NK-92 (cell line): ENCODE measurements around the gene HNF1A.
"Not testable (repeated sequence)": the region's sequence is repeated elsewhere in the genome, so short reads cannot be mapped to it uniquely, and the experiment has no call there.

Experiments used
- DNase-seq: peaks from one replicate; lab custom pipeline; 2025; ENCODE audit not compliant: unreplicated experiment; lab: John Stamatoyannopoulos, UW

HNF1A gene

GRCh38 chr12:120978296-120979219, at the start of gene HNF1A:
TSS of gene HNF1A (plus strand) at chr12:120978543. CDS start at chr12:120978769, 226 bp downstream.
- DNase-seq: no peak

- no peak for DNase-seq
Observed at GRCh38 chr12:120928864-120929652, 49.3 kb upstream of the HNF1A start.

- DNase-seq: no peak
Observed at GRCh38 chr12:120930032-120930431, 48.3 kb upstream of the HNF1A start.

- DNase-seq: no peak
Observed at GRCh38 chr12:120932058-120932457, 46.3 kb upstream of the HNF1A start.

- no peak for DNase-seq
Observed at GRCh38 chr12:120932956-120933526, 45.3 kb upstream of the HNF1A start.

DNA sequence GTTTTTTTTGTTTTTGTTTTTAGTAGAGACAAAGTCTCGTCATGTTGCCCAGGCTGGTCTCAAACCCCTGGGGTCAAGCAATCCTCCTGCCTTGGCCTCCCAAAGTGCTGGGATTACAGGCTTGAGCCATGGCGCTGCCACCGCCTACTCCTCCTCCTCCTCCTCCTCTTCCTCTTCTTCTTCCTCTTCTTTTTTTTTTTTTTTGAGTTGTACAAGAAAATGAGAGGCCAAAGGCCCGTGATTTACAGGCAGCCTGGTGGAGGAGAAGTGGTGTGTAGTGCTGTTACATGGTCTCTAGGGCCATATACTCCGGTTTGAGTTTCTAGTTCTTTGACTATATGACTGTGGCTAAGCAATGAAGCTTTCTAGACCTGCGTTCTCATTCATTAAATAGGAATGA, 44.6 kb upstream of the HNF1A start:
- DNase-seq: no peak

GRCh38 chr12:120936197-120936596, 42.1 kb upstream of the HNF1A start:
- DNase-seq: no peak

DNA sequence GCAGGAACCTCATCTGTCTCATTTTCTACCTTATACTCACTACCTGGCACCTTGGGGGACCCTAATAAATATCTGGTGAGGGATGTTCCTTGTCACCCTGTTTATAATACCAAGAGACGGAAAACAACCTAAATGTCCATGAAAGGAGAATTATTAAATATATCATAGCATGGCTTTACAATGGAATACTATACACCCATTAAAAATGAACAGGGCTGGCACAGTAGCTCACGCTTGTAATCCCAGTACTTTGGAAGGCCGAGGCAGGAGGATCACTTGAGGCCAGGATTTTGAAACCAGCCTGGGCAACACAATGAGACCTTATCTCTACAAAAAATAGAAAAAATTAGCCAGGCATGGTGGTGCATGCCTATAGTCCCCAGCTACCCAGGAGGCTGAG, 39.8 kb upstream of the HNF1A start:
- DNase-seq: no peak

DNA sequence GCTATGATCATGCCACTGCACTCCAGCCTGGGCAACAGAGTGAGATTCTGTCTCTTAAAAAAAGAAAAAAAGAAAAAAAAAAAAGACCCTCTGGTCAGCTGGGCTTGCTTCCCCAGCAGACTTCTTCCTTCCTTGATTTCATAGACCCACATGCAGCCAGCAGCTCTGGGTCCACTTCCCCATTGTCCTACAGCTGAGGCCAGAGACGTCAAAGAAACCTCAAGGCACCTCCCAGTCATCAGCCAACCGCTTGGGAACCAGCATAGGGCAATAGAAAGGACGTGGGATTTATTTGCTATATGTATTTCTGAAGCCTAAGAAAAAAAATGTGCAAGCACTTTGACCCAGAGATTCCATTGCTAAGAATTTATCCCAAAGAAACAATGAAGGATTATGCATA, 38.8 kb upstream of the HNF1A start:
- no peak for DNase-seq

DNA sequence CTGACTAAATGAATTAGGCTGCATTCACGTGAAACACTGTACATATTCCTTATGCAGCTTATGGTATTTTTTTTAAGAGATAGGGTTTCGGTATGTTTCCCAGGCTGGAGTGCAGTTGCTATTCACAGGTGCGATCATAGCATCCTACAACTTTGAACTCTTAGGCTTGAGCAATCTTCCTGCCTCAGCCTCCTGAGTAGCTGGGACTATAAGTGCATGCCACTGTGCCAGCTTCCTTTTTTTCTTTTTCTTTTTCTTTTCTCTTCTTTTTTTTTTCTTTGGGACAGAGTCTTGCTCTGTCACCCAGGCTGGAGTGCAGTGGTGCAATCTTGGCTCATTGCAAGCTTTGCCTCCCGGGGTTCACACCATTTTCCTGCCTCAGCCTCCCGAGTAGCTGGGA, 38.3 kb upstream of the HNF1A start:
- DNase-seq: no peak

DNA sequence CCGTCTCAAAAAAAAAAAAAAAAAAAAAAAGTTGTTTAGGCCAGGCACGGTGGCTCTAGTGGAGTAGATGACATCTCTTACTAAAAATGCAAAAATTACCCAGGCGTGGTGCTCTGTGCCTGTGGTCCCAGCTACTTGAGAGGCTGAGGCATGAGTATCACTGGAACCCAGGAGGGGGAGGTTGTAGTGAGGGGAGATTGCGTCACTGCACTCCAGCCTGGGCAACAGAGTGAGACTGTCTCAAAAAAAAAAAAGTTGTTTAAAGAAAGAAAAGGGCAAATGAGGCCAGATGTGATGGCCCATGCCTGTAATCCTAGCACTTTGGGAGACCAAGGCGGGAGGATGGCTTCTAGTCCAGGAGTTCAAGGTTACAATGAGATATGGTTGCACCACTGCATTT, 37.5 kb upstream of the HNF1A start:
- no peak for DNase-seq

DNA sequence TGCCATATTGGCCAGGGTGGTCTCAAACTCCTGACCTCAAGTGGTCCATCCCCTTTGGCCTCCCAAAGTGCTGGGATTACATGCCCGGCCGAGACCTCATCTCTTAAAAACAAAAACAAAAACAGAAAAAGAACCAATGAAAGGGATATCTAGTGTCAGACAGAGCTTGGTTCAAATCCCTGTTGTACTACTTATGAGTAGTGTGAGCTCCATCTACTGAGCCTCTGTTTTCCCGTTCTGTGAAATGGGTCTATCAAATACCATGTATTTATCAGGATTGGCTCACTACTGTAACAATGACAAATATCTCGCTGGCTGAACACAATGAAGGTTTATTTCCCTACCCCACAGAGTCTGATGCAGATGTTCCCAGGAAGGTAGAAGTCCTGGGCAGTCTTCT, 36.9 kb upstream of the HNF1A start:
- no peak for DNase-seq

DNA sequence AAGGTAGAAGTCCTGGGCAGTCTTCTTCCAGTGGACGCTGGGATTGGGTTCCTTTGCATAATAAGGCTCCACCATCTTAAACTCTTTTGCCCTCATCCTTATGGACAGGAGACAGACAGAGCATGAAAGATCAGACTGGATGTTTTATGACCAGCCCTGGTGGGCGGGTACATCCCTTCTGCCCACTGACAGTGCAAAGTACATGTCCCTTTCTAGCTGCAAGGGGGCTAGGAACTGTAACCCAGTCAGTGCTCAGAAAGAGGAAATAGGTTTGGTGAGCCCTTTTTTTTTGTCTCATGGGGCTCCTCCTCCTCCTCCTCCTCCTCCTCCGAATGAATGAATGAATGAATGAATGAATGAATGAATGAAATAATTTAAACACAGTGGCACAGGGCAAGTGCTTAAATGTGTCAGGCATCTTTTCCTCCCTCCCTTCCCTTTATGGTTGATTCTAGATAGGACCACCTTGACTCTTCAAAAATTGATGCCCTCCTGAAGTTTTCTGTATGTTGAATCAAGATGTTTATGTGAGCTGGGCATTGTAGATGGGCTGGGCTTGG, 36.4 kb upstream of the HNF1A start:
- no peak for DNase-seq

- no peak for DNase-seq
Observed at GRCh38 chr12:120943482-120943881, 34.9 kb upstream of the HNF1A start.

DNA sequence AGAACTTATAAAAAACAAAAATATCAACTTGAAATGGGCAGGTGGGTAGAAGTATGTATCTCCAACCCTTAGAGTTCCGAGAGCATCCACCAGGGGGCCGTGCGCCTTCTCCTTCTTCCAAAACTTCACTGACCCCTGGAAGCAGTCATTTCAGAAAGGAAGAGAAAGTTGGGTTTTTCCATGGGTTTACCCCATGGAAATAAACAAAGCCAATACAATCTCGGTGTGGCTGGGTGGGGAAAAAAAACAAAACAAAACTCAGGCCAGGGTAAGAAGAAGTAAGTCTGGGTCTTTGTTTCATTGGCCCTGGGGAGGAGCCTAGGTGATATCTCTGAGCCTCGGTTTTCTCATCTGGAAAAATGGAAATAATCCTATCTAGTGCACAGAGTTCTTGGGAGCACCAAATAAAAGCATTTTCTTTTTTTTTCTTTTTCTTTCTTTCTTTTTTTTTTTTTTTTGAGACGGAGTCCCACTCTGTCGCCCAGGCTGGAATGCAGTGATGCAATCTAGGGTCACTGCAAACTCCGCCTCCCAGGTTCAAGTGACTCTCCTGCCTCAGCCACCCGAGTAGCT, 33.6 kb upstream of the HNF1A start:
- no peak for DNase-seq

DNA sequence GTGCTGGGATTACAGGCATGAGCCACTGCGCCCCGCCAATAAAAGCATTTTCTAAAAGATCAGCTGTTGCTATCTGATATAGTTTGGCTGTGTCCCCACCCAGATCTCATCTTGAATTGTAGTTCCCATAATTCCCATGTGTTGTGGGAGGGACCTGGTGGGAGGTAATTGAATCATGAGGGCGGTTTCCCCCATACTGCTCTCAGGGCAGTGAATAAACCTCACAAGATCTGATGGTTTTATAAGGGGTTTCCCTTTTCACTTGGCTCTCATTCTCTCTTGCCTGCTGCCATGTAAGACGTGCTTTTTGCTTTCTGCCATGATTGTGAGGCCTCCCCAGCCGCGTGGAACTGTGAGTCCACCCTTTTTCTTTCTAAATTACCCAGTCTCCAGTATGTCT, 32.8 kb upstream of the HNF1A start:
- not testable (repeated sequence) for DNase-seq

- not testable (repeated sequence) for DNase-seq
Observed at GRCh38 chr12:120950260-120950799, 28.0 kb upstream of the HNF1A start.

GRCh38 chr12:120950807-120951206, 27.5 kb upstream of the HNF1A start:
- DNase-seq: no peak

DNA sequence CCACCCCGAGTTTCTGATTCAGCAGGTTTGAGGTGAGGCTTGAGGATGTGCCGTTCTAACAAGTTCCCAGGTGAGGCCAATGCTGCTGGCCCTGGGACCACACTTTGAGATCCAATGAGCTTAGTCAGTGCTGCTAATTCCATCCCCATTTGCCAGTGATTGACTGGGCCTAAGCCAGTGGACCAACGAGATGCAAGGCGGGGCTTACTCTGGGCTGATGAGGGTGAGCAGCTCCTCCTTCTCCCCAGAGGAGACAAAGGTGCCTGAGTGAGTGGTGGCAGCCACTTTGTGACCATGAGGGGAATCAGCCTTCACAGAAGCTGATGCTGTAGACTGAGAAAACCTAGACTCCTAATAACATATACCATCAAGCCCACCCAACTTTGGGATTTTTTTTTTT, 23.1 kb upstream of the HNF1A start:
- DNase-seq: no peak

DNA sequence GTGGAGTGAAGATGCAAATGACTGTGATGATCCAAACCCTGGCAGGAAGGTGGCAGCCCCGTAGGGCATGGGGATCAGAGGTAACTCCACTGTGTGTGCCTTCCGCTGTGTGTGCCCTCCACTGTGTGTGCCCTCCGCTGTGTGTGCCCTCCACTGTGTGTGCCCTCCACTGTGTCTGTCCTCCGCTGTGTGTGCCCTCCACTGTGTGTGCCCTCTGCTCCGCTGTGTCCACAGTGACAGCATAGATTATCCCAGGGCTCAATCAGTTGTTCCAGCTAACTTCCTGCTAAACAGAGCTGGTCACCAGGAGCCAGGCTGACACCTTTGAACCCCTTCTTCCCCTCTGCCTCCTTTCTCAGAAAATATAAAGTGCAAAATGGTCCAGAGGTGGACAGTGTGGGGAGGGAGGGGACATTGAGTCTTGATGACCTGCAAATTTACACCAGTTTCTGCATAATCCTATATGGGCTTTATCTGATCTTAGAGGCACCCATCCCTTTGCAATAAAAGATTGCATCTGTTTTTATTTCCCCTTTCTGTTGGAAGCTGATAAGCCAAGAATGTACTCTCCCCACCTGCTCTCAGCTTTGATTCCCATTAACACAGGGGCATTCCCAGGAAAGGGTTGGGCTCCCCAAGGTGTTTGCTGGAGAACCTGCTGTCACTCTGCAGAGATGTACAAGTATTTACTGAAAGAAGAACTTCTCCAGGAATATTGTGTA, 21.6 kb upstream of the HNF1A start:
- no peak for DNase-seq
